ENCODE results near the gene SORCS3. TPM values are rescaled to one million over a fixed set of nuclear protein-coding genes. Genes with fewer than 3 reads are reported as not detected.

The SORCS3 gene
- total and polyA plus RNA-seq, 2 of the 13 experiments (the other 11 are each of a cell fraction or from before 2014, with no cell fraction given) = 0.07 TPM; not detected in 1

- no peak for TF ChIP-seq ZNF275 (CRISPR knock-in tag; IDR thresholded peaks at IDR 0.05; ENCODE audit: borderline replicate concordance)
- TF ChIP-seq UBTF (CRISPR knock-in tag; IDR thresholded peaks at IDR 0.05) = no peak
- TF ChIP-seq STAG1 (CRISPR knock-in tag; IDR thresholded peaks at IDR 0.05) = peak; percentile 73
- TF ChIP-seq KLF12 (CRISPR knock-in tag; IDR thresholded peaks at IDR 0.05; ENCODE audit: borderline replicate concordance) = no peak
Measured at GRCh38 chr10:104622598-104623209, 18.4 kb upstream of the SORCS3 start (continued).

- H3K9me3 ChIP-seq (ENCODE audit: low read length) = no peaks in the 10 kb centered on the region
- intact Hi-C loops (cut with micrococcal nuclease; ENCODE audit: unreplicated experiment) (no loop called here), in situ Hi-C loops (cut with HindIII; ENCODE audit: extremely low pct_ligation_motif_present, low pct_unique_long_range_greater_than_20kb) (no loop called here)
- H3K9ac ChIP-seq (ENCODE audit: insufficient read depth, low read depth, low read length) = no peak overlapping the region
- no peaks in the 10 kb centered on the region for H3K36me3 ChIP-seq (replicated peaks in 1 of 2; ENCODE audit: control insufficient read depth in 1 of 2, insufficient read depth in 2 of 2, low read length in 2 of 2)
- no peaks in the 10 kb centered on the region for H3K79me2 ChIP-seq (ENCODE audit: insufficient read depth, low read length)
- BruUV-seq (replicated peaks) = no TSS peak
- H3K4me1 ChIP-seq (ENCODE audit: insufficient read depth, low read length) = no peaks in the 10 kb centered on the region
- ChIA-PET CTCF (ENCODE audit: low intra/inter-chr PET ratio, low total read pairs) (no interaction called here), POLR2A (no interaction called here)
- H3K27ac ChIP-seq (ENCODE audit: extremely low read length, insufficient read depth, low read length) = no peak overlapping the region
- TF ChIP-seq SIN3B (IDR thresholded peaks at IDR 0.05; ENCODE audit: low read length) (no peak), ZNF572 (CRISPR knock-in tag; IDR thresholded peaks at IDR 0.05) (no peak), NFYB (CRISPR knock-in tag; IDR thresholded peaks at IDR 0.05) (no peak), TFE3 (CRISPR knock-in tag; IDR thresholded peaks at IDR 0.05) (no peak), ARID3A (IDR thresholded peaks at IDR 0.05; ENCODE audit: low read depth, low read length) (no peak)
- H4K20me1 ChIP-seq (ENCODE audit: insufficient read depth, low read length) = no peaks in the 10 kb centered on the region
- no peak overlapping the region for H3K4me3 ChIP-seq (replicated peaks in 1 of 3; ENCODE audit: insufficient read depth in 1 of 3, low read depth in 2 of 3, low read length in 3 of 3)
- H2AFZ ChIP-seq (ENCODE audit: low read length) = no peak overlapping the region
- FAIRE-seq = no peak
- ATAC-seq = no peak
- H3K27me3 ChIP-seq (ENCODE audit: control insufficient read depth in 1 of 2, insufficient read depth in 2 of 2, low read length in 2 of 2) = peaks cover 0 to 7% of the 10 kb centered on the region in 2 experiments; a peak in 1 of 5 replicates
- DNase-seq (ENCODE audit: low spot score) = no peak
- 47% methylated on average over 26 of the region's 26 CpGs for WGBS (ENCODE audit: low lambda C conversion rate)
- H3K4me2 ChIP-seq (ENCODE audit: low read depth, low read length) = no peak overlapping the region
Measured at GRCh38 chr10:104630731-104631130, 10.4 kb upstream of the SORCS3 start.

All from HepG2 (cell line).